Brain microvascular endothelial cell (primary cell): Measurements from ENCODE around the gene GOLGA7B.
A peak's percentile ranks its signal among the peaks of the same experiment; 100 is the strongest.

Source experiments
- DNase-seq: peaks from one replicate; pipeline ENCODE4 v3.0.0-alpha.2; 2020
- H3K27ac ChIP-seq: fragments of 250-450 bp; sonication (Bioruptor Pico); 2 replicates; pipeline ENCODE4 v1.5.1; 2020; ENCODE audit warnings: mild to moderate bottlenecking, moderate library complexity
- H3K27me3 ChIP-seq: fragments of 250-450 bp; sonication (Bioruptor Pico); replicated peaks from 2 replicates; pipeline ENCODE4 v1.5.1; 2020; ENCODE audit warnings: mild to moderate bottlenecking
- H3K36me3 ChIP-seq: fragments of 250-450 bp; sonication (Bioruptor Pico); replicated peaks from 2 replicates; pipeline ENCODE4 v1.5.1; 2020; ENCODE audit warnings: mild to moderate bottlenecking
- H3K4me3 ChIP-seq: 2 replicates; pipeline ENCODE4 v1.5.1; 2011; ENCODE audit warnings: low read depth, mild to moderate bottlenecking, control low read depth, low read length, moderate library complexity
- CTCF ChIP-seq: IDR thresholded peaks from 2 replicates; pipeline ENCODE4 v1.5.1; 2011; ENCODE audit warnings: low read depth, mild to moderate bottlenecking, moderate library complexity, low read length, control low read depth, inconsistent platforms; ENCODE audit errors: missing control alignments
- in situ Hi-C: cut with HindIII; loops from 2 replicates; pipeline ENCODE4 v1.10.0; 2017; ENCODE audit warnings: low sequenced_read_pairs, low pct_ligation_motif_present

GOLGA7B gene

GRCh38 chr10:97896756-97897358, 47.2 kb downstream of the GOLGA7B start:
- TF ChIP-seq CTCF, result no peak
- Histone ChIP-seq H3K27ac (no peak overlapping the region), H3K36me3 (no peaks in the 10 kb centered on the region), H3K4me3 (no peak overlapping the region), H3K27me3 (peaks cover 3% of the 10 kb centered on the region)
- DNase-seq, result no peak
- in situ Hi-C loops, result no loop called here

- no peak for DNase-seq
- H3K27me3 ChIP-seq, result peaks cover 3% of the 10 kb centered on the region
- no peak overlapping the region for H3K4me3 ChIP-seq
- in situ Hi-C loops, result no loop called here
- H3K27ac ChIP-seq, result no peak overlapping the region
- H3K36me3 ChIP-seq, result no peaks in the 10 kb centered on the region
- no peak for TF ChIP-seq CTCF
Observed at GRCh38 chr10:97898429-97898828, 48.8 kb downstream of the GOLGA7B start.

- peaks cover 1% of the 10 kb centered on the region for H3K27me3 ChIP-seq
Observed at GRCh38 chr10:97901381-97901780, 51.7 kb downstream of the GOLGA7B start.

GRCh38 chr10:97903128-97904017, 53.7 kb downstream of the GOLGA7B start:
- TF ChIP-seq CTCF, result peak; percentile 7
- Histone ChIP-seq H3K4me3 (no peak overlapping the region), H3K27ac (no peak overlapping the region), H3K27me3 (peaks cover 1% of the 10 kb centered on the region), H3K36me3 (no peaks in the 10 kb centered on the region)
- in situ Hi-C loops, result no loop called here
- no peak for DNase-seq

More at GRCh38 chr10:97901381-97901780, 51.7 kb downstream of the GOLGA7B start:
- TF ChIP-seq CTCF, result no peak
- Histone ChIP-seq H3K36me3 (no peaks in the 10 kb centered on the region), H3K27ac (no peak overlapping the region), H3K4me3 (no peak overlapping the region)
- in situ Hi-C loops, result no loop called here
- no peak for DNase-seq

- in situ Hi-C loops, result no loop called here
- no peak for TF ChIP-seq CTCF
- Histone ChIP-seq H3K27ac (no peak overlapping the region), H3K4me3 (no peak overlapping the region), H3K36me3 (no peaks in the 10 kb centered on the region), H3K27me3 (peaks cover 1% of the 10 kb centered on the region)
- no peak for DNase-seq
Observed at GRCh38 chr10:97904018-97904381, 54.4 kb downstream of the GOLGA7B start.
